IPS-18a (cell line): Measurements from ENCODE around the gene RPTOR.

ENCODE experiments used
- H3K27ac ChIP-seq: one replicate; pipeline ENCODE4 v1.5.1; 2013; ENCODE audit warnings: low read length
- H3K27me3 ChIP-seq: one replicate; pipeline ENCODE4 v1.6.1; 2013; ENCODE audit warnings: mild to moderate bottlenecking, low read length; ENCODE audit not compliant: control insufficient read depth, insufficient read depth
- H3K36me3 ChIP-seq: one replicate; pipeline ENCODE4 v1.6.1; 2013; ENCODE audit warnings: low read depth, low read length; ENCODE audit not compliant: control insufficient read depth
- H3K4me1 ChIP-seq: one replicate; pipeline ENCODE4 v1.6.1; 2013; ENCODE audit warnings: low read depth, low read length; ENCODE audit not compliant: control insufficient read depth
- H3K4me3 ChIP-seq: one replicate; pipeline ENCODE4 v1.5.1; 2013; ENCODE audit warnings: low read length
- H3K9ac ChIP-seq: one replicate; pipeline ENCODE4 v1.6.1; 2013; ENCODE audit warnings: mild to moderate bottlenecking, low read length, moderate library complexity
- H3K9me3 ChIP-seq: one replicate; pipeline ENCODE4 v1.6.1; 2013; ENCODE audit warnings: low read depth, low read length; ENCODE audit not compliant: control insufficient read depth

Gene RPTOR

GRCh38 chr17:80751070-80751945 is 206.7 kb downstream of the RPTOR start:
- Histone ChIP-seq H3K27ac (no peak overlapping the region), H3K36me3 (no peaks in the 10 kb centered on the region), H3K9ac (no peak overlapping the region), H3K4me3 (peak overlapping the region; percentile 4), H3K9me3 (no peaks in the 10 kb centered on the region), H3K27me3 (no peaks in the 10 kb centered on the region), H3K4me1 (peaks cover 16% of the 10 kb centered on the region)

GRCh38 chr17:80751946-80752581 is 207.4 kb downstream of the RPTOR start:
- Histone ChIP-seq H3K27me3 (no peaks in the 10 kb centered on the region), H3K4me1 (peaks cover 16% of the 10 kb centered on the region), H3K27ac (no peak overlapping the region), H3K4me3 (peak overlapping the region; percentile 4), H3K9me3 (no peaks in the 10 kb centered on the region), H3K36me3 (no peaks in the 10 kb centered on the region), H3K9ac (no peak overlapping the region)

- Histone ChIP-seq H3K9ac (no peak overlapping the region), H3K27ac (no peak overlapping the region)
These were observed 209.2 kb downstream of the RPTOR start for GRCh38 chr17:80753685-80754345.

GRCh38 chr17:80754846-80755245 is 210.2 kb downstream of the RPTOR start:
- Histone ChIP-seq H3K9me3 (no peaks in the 10 kb centered on the region), H3K4me1 (peaks cover 16% of the 10 kb centered on the region), H3K27ac (no peak overlapping the region), H3K36me3 (no peaks in the 10 kb centered on the region), H3K4me3 (no peak overlapping the region), H3K9ac (no peak overlapping the region), H3K27me3 (no peaks in the 10 kb centered on the region)

More at GRCh38 chr17:80753685-80754345, 209.2 kb downstream of the RPTOR start:
- peaks cover 16% of the 10 kb centered on the region for H3K4me1 ChIP-seq
- H3K36me3 ChIP-seq, result no peaks in the 10 kb centered on the region
- no peak overlapping the region for H3K4me3 ChIP-seq
- H3K27me3 ChIP-seq, result no peaks in the 10 kb centered on the region
- no peaks in the 10 kb centered on the region for H3K9me3 ChIP-seq

GRCh38 chr17:80755650-80756405 is 211.2 kb downstream of the RPTOR start:
- Histone ChIP-seq H3K4me3 (no peak overlapping the region), H3K27ac (no peak overlapping the region), H3K4me1 (peaks cover 16% of the 10 kb centered on the region), H3K27me3 (no peaks in the 10 kb centered on the region), H3K9me3 (no peaks in the 10 kb centered on the region), H3K9ac (no peak overlapping the region), H3K36me3 (no peaks in the 10 kb centered on the region)

- H3K4me1 ChIP-seq, result no peaks in the 10 kb centered on the region
- H3K27ac ChIP-seq, result no peak overlapping the region
- no peaks in the 10 kb centered on the region for H3K27me3 ChIP-seq
- no peaks in the 10 kb centered on the region for H3K9me3 ChIP-seq
- H3K36me3 ChIP-seq, result no peaks in the 10 kb centered on the region
- H3K4me3 ChIP-seq, result no peak overlapping the region
- no peak overlapping the region for H3K9ac ChIP-seq
These were observed 214.1 kb downstream of the RPTOR start for GRCh38 chr17:80758481-80759376.

- no peak overlapping the region for H3K4me3 ChIP-seq
- no peaks in the 10 kb centered on the region for H3K36me3 ChIP-seq
- H3K9ac ChIP-seq, result no peak overlapping the region
- H3K27ac ChIP-seq, result no peak overlapping the region
- no peaks in the 10 kb centered on the region for H3K27me3 ChIP-seq
- H3K4me1 ChIP-seq, result no peaks in the 10 kb centered on the region
- no peaks in the 10 kb centered on the region for H3K9me3 ChIP-seq
These were observed 214.7 kb downstream of the RPTOR start for GRCh38 chr17:80759377-80759673.

- H3K4me3 ChIP-seq, result no peak overlapping the region
These were observed 215.9 kb downstream of the RPTOR start for GRCh38 chr17:80760511-80760911.

GRCh38 chr17:80761110-80761871 is 216.7 kb downstream of the RPTOR start:
- no peak overlapping the region for H3K9ac ChIP-seq
- no peaks in the 10 kb centered on the region for H3K9me3 ChIP-seq
- no peaks in the 10 kb centered on the region for H3K4me1 ChIP-seq
- no peak overlapping the region for H3K4me3 ChIP-seq
- no peak overlapping the region for H3K27ac ChIP-seq
- no peaks in the 10 kb centered on the region for H3K27me3 ChIP-seq
- H3K36me3 ChIP-seq, result no peaks in the 10 kb centered on the region

More at GRCh38 chr17:80760511-80760911, 215.9 kb downstream of the RPTOR start:
- Histone ChIP-seq H3K9me3 (no peaks in the 10 kb centered on the region), H3K27me3 (no peaks in the 10 kb centered on the region), H3K9ac (no peak overlapping the region), H3K27ac (no peak overlapping the region), H3K36me3 (no peaks in the 10 kb centered on the region), H3K4me1 (no peaks in the 10 kb centered on the region)

- no peaks in the 10 kb centered on the region for H3K4me1 ChIP-seq
- no peak overlapping the region for H3K4me3 ChIP-seq
- H3K27me3 ChIP-seq, result no peaks in the 10 kb centered on the region
- no peak overlapping the region for H3K9ac ChIP-seq
- H3K27ac ChIP-seq, result no peak overlapping the region
- H3K36me3 ChIP-seq, result no peaks in the 10 kb centered on the region
- H3K9me3 ChIP-seq, result no peaks in the 10 kb centered on the region
These were observed 217.4 kb downstream of the RPTOR start for GRCh38 chr17:80762076-80762475.
